ENCODE results near the gene PTTG1.
A peak's percentile ranks its signal among the peaks of the same experiment; 100 is the strongest.

Gene PTTG1

GRCh38 chr5:160421625-160422258 lies at the start of gene PTTG1:
Gene PTTG1, plus strand, starts transcription at chr5:160421855. Its CDS starts 458 bp downstream, at chr5:160422313.
- DNase-seq: peak; percentile 91

GRCh38 chr5:160375166-160375565 lies 46.5 kb upstream of the PTTG1 start:
- no peak for DNase-seq

GRCh38 chr5:160375701-160376100 lies 46.0 kb upstream of the PTTG1 start:
- no peak for DNase-seq

GRCh38 chr5:160376416-160376815 lies 45.2 kb upstream of the PTTG1 start:
- DNase-seq: no peak

GRCh38 chr5:160377651-160378050 lies 44.0 kb upstream of the PTTG1 start:
- DNase-seq: no peak

- DNase-seq: no peak
Observed at GRCh38 chr5:160378330-160378729, 43.3 kb upstream of the PTTG1 start.

- DNase-seq: no peak
Observed at GRCh38 chr5:160379511-160379910, 42.1 kb upstream of the PTTG1 start.

- DNase-seq: no peak
Observed at GRCh38 chr5:160380041-160380440, 41.6 kb upstream of the PTTG1 start.

- no peak for DNase-seq
Observed at GRCh38 chr5:160382346-160382745, 39.3 kb upstream of the PTTG1 start.

- DNase-seq: no peak
Observed at GRCh38 chr5:160384681-160385080, 37.0 kb upstream of the PTTG1 start.

- DNase-seq: no peak
Observed at GRCh38 chr5:160385496-160385895, 36.2 kb upstream of the PTTG1 start.

GRCh38 chr5:160387445-160387844 lies 34.2 kb upstream of the PTTG1 start:
- DNase-seq: no peak

GRCh38 chr5:160390787-160391696 lies 30.6 kb upstream of the PTTG1 start:
- DNase-seq: no peak

GRCh38 chr5:160395111-160395510 lies 26.5 kb upstream of the PTTG1 start:
- no peak for DNase-seq

- DNase-seq: no peak
Observed at GRCh38 chr5:160397492-160397891, 24.2 kb upstream of the PTTG1 start.

- no peak for DNase-seq
Observed at GRCh38 chr5:160398806-160399205, 22.8 kb upstream of the PTTG1 start.

- DNase-seq: peak; percentile 77
Observed at GRCh38 chr5:160399402-160400353, 22.0 kb upstream of the PTTG1 start, which contains the start of gene FAM200C. Gene FAM200C, minus strand, starts transcription at chr5:160400054. Its CDS starts 4,564 bp downstream, at chr5:160395490.

GRCh38 chr5:160418561-160419457 lies 2.8 kb upstream of the PTTG1 start, which contains the start of gene SLU7:
Gene SLU7, minus strand, starts transcription at chr5:160419081. Its CDS starts 3,787 bp downstream, at chr5:160415294.
- DNase-seq: peak; percentile 96

- no peak for DNase-seq
Observed at GRCh38 chr5:160419458-160420330, 2.0 kb upstream of the PTTG1 start.

- no peak for DNase-seq
Observed at GRCh38 chr5:160420331-160420610, 1.4 kb upstream of the PTTG1 start.

- no peak for DNase-seq
Observed at GRCh38 chr5:160423099-160423498, 1.4 kb downstream of the PTTG1 start.
